HCT116 (cell line): ENCODE measurements around the gene ARFRP1. TPM values are rescaled to one million over a fixed set of nuclear protein-coding genes. Genes with fewer than 3 reads are reported as not detected.

Experiments used
- ATAC-seq: fragments of 200-7000 bp; cut with Tn5 transposase; 2 replicates; pipeline ENCODE4 v1.9.1; 2020; ENCODE audit warnings: mild to moderate bottlenecking, moderate library complexity
- BruUV-seq: library from RNA; stranded (reverse); fragments of 400-500 nt; replicated peaks from 2 replicates; lab custom pipeline; 2021; lab: Mats Ljungman, UMichigan
- CTCF ChIA-PET: fragments of 300-600 bp; sonication (Branson Sonifier 250); formaldehyde crosslinking; loops from one replicate; lab custom pipeline; 2021; ENCODE audit warnings: antibody characterized with exemption; lab: Charles Lee
- POLR2A ChIA-PET: fragments of 300-600, 350-600 bp; sonication (Branson Sonifier 250); formaldehyde crosslinking; loops from one replicate; lab custom pipeline; 2021; ENCODE audit warnings: antibody characterized with exemption; lab: Charles Lee
- RAD21 ChIA-PET, 2 experiments: fragments of 300-600 bp; sonication (Branson Sonifier 250); formaldehyde crosslinking; loops; one replicate each; lab custom pipeline; 2023; ENCODE audit warnings: low total read pairs in 2 of 2; ENCODE audit not compliant: uncharacterized antibody in 2 of 2, unreplicated experiment in 2 of 2, low non-redundant PET in 1 of 2; lab: Charles Lee
- DNase-seq: peaks from one replicate; pipeline ENCODE4 v3.0.0-alpha.2; 2010; ENCODE audit warnings: low read depth, low spot score
- H2AFZ ChIP-seq: fragments of 200-600 bp; shearing (Covaris generic), sonication (generic); 2 replicates; pipeline ENCODE4 v1.6.1; 2017; ENCODE audit warnings: low read depth, mixed run types, mixed read lengths, antibody characterized with exemption, low read length; ENCODE audit not compliant: poor library complexity, severe bottlenecking
- H3K27ac ChIP-seq: 2 replicates; pipeline ENCODE4 v1.5.1; 2012; ENCODE audit warnings: low read depth, low read length
- H3K27me3 ChIP-seq: fragments of 200-600 bp; sonication (generic); 2 replicates; pipeline ENCODE4 v1.6.1; 2016; ENCODE audit warnings: mixed run types, low read length, mixed read lengths; ENCODE audit not compliant: insufficient read depth
- H3K36me3 ChIP-seq, 2 experiments: fragments of 200-500 bp in 1 of 2; fragments of 200-600 bp in 1 of 2; sonication (Bioruptor generic) in 1 of 2; sonication (generic) in 1 of 2; 2 replicates each; pipeline versions ENCODE4 v1.5.1 to v1.6.1; 2014 to 2016; ENCODE audit warnings: low read length in 2 of 2, inconsistent platforms in 1 of 2, mixed read lengths in 1 of 2, mixed run types in 1 of 2; ENCODE audit not compliant: insufficient read depth in 2 of 2, control insufficient read depth in 1 of 2
- H3K4me1 ChIP-seq, 2 experiments: fragments of 200-600 bp in 1 of 2; sonication (generic) in 1 of 2; 2 replicates each; pipeline versions ENCODE4 v1.5.1 to v1.6.1; 2012 to 2017; ENCODE audit warnings: low read length in 2 of 2, inconsistent platforms in 1 of 2, mild to moderate bottlenecking in 1 of 2, mixed read lengths in 1 of 2, mixed run types in 1 of 2, moderate library complexity in 1 of 2; ENCODE audit not compliant: insufficient read depth in 2 of 2, control insufficient read depth in 1 of 2
- H3K4me2 ChIP-seq: fragments of 200-600 bp; sonication (generic); 2 replicates; pipeline ENCODE4 v1.6.1; 2017; ENCODE audit warnings: mixed run types, low read length, mixed read lengths
- H3K4me3 ChIP-seq, 2 experiments: fragments of 200-600 bp in 1 of 2; sonication (generic) in 1 of 2; replicated peaks in 1 of 2; 2 replicates each; pipeline ENCODE4 v1.5.1; 2011 to 2016; ENCODE audit warnings: low read length in 2 of 2, control low read depth in 1 of 2, low read depth in 1 of 2, mild to moderate bottlenecking in 1 of 2, mixed read lengths in 1 of 2, mixed run types in 1 of 2
- H3K79me2 ChIP-seq: fragments of 200-600 bp; sonication (generic); 2 replicates; pipeline ENCODE4 v1.6.1; 2017; ENCODE audit warnings: mild to moderate bottlenecking, mixed run types, low read length, moderate library complexity, mixed read lengths; ENCODE audit not compliant: insufficient read depth
- H3K9ac ChIP-seq: fragments of 200-600 bp; sonication (generic); 2 replicates; pipeline ENCODE4 v1.6.1; 2016; ENCODE audit warnings: low read length, mixed read lengths
- H3K9me2 ChIP-seq: fragments of 200-600 bp; sonication (generic), shearing (Covaris generic); 2 replicates; pipeline ENCODE4 v1.6.1; 2017; ENCODE audit warnings: mixed run types, mild to moderate bottlenecking, moderate library complexity; ENCODE audit not compliant: insufficient read depth
- H3K9me3 ChIP-seq, 2 experiments: fragments of 200-500 bp in 1 of 2; fragments of 200-600 bp in 1 of 2; sonication (Bioruptor generic) in 1 of 2; sonication (generic) in 1 of 2; 2 replicates each; pipeline ENCODE4 v1.6.1; 2014 to 2017; ENCODE audit warnings: low read length in 2 of 2, mixed read lengths in 2 of 2, inconsistent platforms in 1 of 2, low read depth in 1 of 2, mild to moderate bottlenecking in 1 of 2, mixed run types in 1 of 2, moderate library complexity in 1 of 2; ENCODE audit not compliant: control insufficient read depth in 1 of 2, insufficient read depth in 1 of 2
- H4K20me1 ChIP-seq: fragments of 200-600 bp; sonication (generic), shearing (Covaris generic); 2 replicates; pipeline ENCODE4 v1.6.1; 2017; ENCODE audit warnings: mixed run types, mild to moderate bottlenecking, moderate library complexity; ENCODE audit not compliant: insufficient read depth
- CBX3 ChIP-seq: IDR thresholded peaks from 2 replicates; pipeline ENCODE4 v1.6.1; 2012; ENCODE audit warnings: low read depth
- ELF1 ChIP-seq: IDR thresholded peaks from 2 replicates; pipeline ENCODE4 v1.6.1; 2012; ENCODE audit warnings: low read depth, borderline replicate concordance
- EZH2 ChIP-seq: fragments of 200-600 bp; sonication (generic); IDR thresholded peaks from 2 replicates; pipeline ENCODE4 v1.6.1; 2017; ENCODE audit warnings: antibody characterized with exemption, mixed run types
- JUND ChIP-seq: IDR thresholded peaks from 2 replicates; pipeline ENCODE4 v1.6.1; 2012
- POLR2AphosphoS5 ChIP-seq: IDR thresholded peaks from 2 replicates; pipeline ENCODE4 v1.6.1; 2011; ENCODE audit warnings: mild to moderate bottlenecking, low read depth, low read length, moderate library complexity
- SIN3A ChIP-seq: IDR thresholded peaks from 2 replicates; pipeline ENCODE4 v1.6.1; 2012; ENCODE audit warnings: low read depth
- SP1 ChIP-seq: IDR thresholded peaks from 2 replicates; pipeline ENCODE4 v1.6.1; 2012; ENCODE audit warnings: low read depth
- intact Hi-C: fragments of 100-400 bp; cut with micrococcal nuclease; formaldehyde crosslinking; loops from 2 replicates; pipeline ENCODE4 v1.10.0; 2022
- total RNA-seq: library from RNA; stranded (reverse); gene quantifications from one replicate; pipeline ENCODE4 v1.2.1, GENCODE V29; 2021; ENCODE audit not compliant: unreplicated experiment
- TF ChIP-seq, protein P1 (sequence below): IDR thresholded peaks from 2 replicates; pipeline ENCODE4 v1.6.1; 2012

The ARFRP1 gene
- total RNA-seq, 1 experiment from 2014 or later, result 53.7 TPM

DNA sequence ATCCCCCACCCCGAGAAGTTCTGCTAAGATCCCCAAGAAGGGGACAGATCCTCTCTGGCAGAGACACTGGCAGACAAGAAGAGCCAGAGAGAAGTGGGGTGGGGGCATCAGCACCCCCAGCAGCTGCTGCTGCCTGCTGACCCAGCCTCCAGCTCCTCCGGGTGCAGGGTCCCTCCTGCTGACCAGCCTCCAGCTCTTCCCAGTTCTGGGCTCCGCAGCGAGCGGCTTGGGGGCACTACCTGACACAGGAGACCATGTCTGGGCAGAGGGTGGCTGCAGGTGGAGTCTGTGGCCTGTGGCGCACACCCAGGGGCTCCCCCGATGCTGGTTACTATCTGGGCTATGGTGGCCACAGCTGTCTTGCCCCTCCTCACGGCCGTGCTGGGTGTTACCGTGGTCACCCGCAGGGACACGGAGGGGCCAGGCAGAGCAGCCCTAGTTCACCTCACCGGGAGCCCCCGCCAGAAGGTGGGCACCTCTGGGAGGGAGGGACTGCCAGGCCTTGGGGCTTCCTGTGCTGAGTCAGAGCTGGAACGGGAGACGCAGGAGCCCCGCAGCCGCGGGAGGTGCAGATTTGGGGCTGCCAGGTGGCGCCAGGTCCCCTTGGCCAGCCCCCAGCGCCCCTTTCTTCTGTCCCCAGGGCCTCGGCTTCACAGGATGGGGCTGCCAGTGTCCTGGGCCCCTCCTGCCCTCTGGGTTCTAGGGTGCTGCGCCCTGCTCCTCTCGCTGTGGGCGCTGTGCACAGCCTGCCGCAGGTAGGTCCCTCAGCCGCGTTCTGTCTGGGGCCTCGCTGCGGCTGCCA is 29.3 kb upstream of the ARFRP1 start:
- ChIA-PET POLR2A (interaction anchor here (1.0 kb wide), 1 partner anchor 31 kb away, joined by 4 read pairs; no protein-coding TSS in a partner anchor), CTCF (interaction anchor here (1.6 kb wide), 1 partner anchor 14 kb away, joined by 3 read pairs; no protein-coding TSS in a partner anchor), RAD21 (interaction anchor here (0.5 to 0.7 kb wide), 4 partner anchors 49 to 219 kb away, joined by 3 to 4 read pairs (median 3); partner anchors contain the start of gene UCKL1 (in 1 of the 2))
- DNase-seq (no peak), ATAC-seq (no peak)
- BruUV-seq, result no TSS peak
- peaks cover 20 to 50% of the 10 kb centered on the region in 2 experiments; a peak in 3 of 4 replicates for H3K4me1 ChIP-seq
- no peaks in the 10 kb centered on the region for H3K9me3 ChIP-seq
- intact Hi-C loops, result loop anchor here (10.0 kb wide), 1 partner anchor 128 kb away; the partner anchor contains the start of genes ABHD16B and TPD52L2
- H3K4me3 ChIP-seq, result peak overlapping the region; percentile 42 to 52
- no peaks in the 10 kb centered on the region for H3K9me2 ChIP-seq
- H3K27ac ChIP-seq, result peak overlapping the region; percentile 84
- H3K27me3 ChIP-seq, result no peaks in the 10 kb centered on the region
- peaks cover 0 to 17% of the 10 kb centered on the region in 2 experiments; a peak in 2 of 4 replicates for H3K36me3 ChIP-seq
- H3K9ac ChIP-seq, result peak overlapping the region; percentile 56
- TF ChIP-seq POLR2AphosphoS5, result peak; percentile 34; the same call in 1 of the 2 replicates
- TF ChIP-seq SIN3A, result 0 out of 2 replicates have a peak, but pooled peaks have one; percentile 0
- no peak for TF ChIP-seq JUND
- no peaks in the 10 kb centered on the region for H4K20me1 ChIP-seq
- H3K79me2 ChIP-seq, result peaks cover 32% of the 10 kb centered on the region
- H3K4me2 ChIP-seq, result peak overlapping the region; percentile 66
- H2AFZ ChIP-seq, result no peak overlapping the region

DNA sequence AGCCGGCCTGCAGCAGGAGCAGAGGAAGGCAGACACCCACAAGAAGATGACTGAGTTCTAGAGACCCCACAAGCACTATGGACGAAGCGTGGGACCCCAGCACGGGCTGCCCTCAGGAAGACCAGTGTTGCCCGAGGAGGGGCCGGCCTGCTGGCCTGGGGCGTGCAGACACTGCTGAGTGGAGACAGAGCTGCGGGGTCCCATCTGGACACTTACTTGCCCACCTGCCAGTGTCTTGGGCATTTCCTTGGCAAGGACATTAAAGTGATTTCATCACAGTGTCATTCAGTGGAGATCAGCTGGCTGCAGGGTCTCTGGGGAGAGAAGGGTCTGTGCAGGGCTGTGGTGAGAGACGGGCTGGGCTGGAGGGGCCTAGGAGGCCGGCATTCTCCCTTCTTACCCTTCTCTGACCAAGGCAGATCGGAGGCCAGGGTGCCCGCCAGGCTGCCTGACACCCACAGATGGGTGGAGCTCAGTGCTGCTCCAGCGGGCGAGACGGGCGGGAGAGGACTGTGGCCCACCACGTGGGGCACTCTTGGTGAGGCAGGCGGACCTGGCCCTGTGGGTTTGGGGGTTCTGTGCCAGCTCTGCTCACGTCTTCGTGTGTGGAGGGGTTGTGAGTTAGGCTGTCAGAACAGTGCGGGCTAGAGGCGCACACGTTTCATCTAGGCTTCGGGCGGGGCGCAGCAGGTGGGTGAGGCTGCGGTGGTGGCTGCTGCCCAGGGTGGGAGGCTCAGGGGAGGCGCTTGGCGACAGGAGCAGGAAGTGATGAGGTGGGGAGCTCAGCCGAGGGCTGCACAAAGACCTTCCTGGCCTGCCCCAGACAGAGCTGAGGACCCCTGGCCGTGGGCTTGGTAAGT is 28.3 kb upstream of the ARFRP1 start, which contains the start of gene LIME1:
TSS of gene LIME1 (plus strand) at position 806 of the 860 bp plus-strand sequence. CDS start 886 bp downstream, outside the sequence.
- POLR2A ChIA-PET, result interaction anchor here (1.0 kb wide), 1 partner anchor 30 kb away, joined by 4 read pairs; no protein-coding TSS in a partner anchor
- peak within 1 kb of the TSS; percentile 84 for H3K27ac ChIP-seq
- peaks cover 0 to 9% of the 10 kb centered on the region in 2 experiments; a peak in 2 of 4 replicates for H3K36me3 ChIP-seq
- no peaks in the 10 kb centered on the region for H3K27me3 ChIP-seq
- DNase-seq, result no peak
- intact Hi-C loops, result loop anchor here (10.0 kb wide), 1 partner anchor 129 kb away; the partner anchor contains the start of genes ABHD16B and TPD52L2
- no peaks in the 10 kb centered on the region for H4K20me1 ChIP-seq
- peak within 1 kb of the TSS; percentile 66 for H3K4me2 ChIP-seq
- no peaks in the 10 kb centered on the region for H3K9me2 ChIP-seq
- CTCF ChIA-PET, result interaction anchor here (0.6 to 1.6 kb wide), 2 partner anchors 13 to 198 kb away, joined by 3 read pairs; no protein-coding TSS in a partner anchor
- H3K4me1 ChIP-seq, result peaks cover 13 to 40% of the 10 kb centered on the region in 2 experiments; a peak in 3 of 4 replicates
- ATAC-seq, result peak; percentile 6; the same call in 1 of the 2 replicates
- TF ChIP-seq EZH2 (no peak), SIN3A (0 out of 2 replicates have a peak, but pooled peaks have one; percentile 27), SP1 (no peak), ELF1 (no peak), CBX3 (no peak)
- TF ChIP-seq, protein P1, sequence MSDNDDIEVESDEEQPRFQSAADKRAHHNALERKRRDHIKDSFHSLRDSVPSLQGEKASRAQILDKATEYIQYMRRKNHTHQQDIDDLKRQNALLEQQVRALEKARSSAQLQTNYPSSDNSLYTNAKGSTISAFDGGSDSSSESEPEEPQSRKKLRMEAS, result peak; percentile 89
- no peak within 1 kb of the TSS for H2AFZ ChIP-seq
- H3K9me3 ChIP-seq, result no peaks in the 10 kb centered on the region
- RAD21 ChIA-PET, result interaction anchor here (0.6 to 0.7 kb wide), 3 partner anchors 160 to 220 kb away, joined by 3 read pairs; partner anchors contain the start of gene UCKL1 (in 1 of the 2)
- peak within 1 kb of the TSS; percentile 42 to 52 for H3K4me3 ChIP-seq
- no TSS peak for BruUV-seq
- peak within 1 kb of the TSS; percentile 56 for H3K9ac ChIP-seq
- peaks cover 32% of the 10 kb centered on the region; the same call in 1 of the 2 replicates for H3K79me2 ChIP-seq
